Ovary (tissue), 3 donors: ENCODE results near the gene ANK2.

Experiments
- EP300 ChIP-seq: sonication (generic); formaldehyde crosslinking; IDR thresholded peaks from one replicate; pipeline ENCODE4 v1.6.1; 2017; ENCODE audit warnings: antibody characterized with exemption
- POLR2A ChIP-seq: fragments of 450-650 bp; IDR thresholded peaks from one replicate; pipeline ENCODE4 v1.6.1; 2017; ENCODE audit warnings: antibody characterized with exemption, mild to moderate bottlenecking, moderate library complexity
- TF ChIP-seq, protein P1 (sequence below), 3 donors: fragments of 450-650 bp in 2 of 3; fragments of 200-600 bp in 1 of 3; IDR thresholded peaks; one replicate each; pipeline versions ENCODE4 v1.5.1 to v1.8.0; 2016 to 2022; ENCODE audit warnings: antibody characterized with exemption in 3 of 3, mild to moderate bottlenecking in 1 of 3
- donor health status: DM: no; HTN: no; CAD: no.

DNA sequence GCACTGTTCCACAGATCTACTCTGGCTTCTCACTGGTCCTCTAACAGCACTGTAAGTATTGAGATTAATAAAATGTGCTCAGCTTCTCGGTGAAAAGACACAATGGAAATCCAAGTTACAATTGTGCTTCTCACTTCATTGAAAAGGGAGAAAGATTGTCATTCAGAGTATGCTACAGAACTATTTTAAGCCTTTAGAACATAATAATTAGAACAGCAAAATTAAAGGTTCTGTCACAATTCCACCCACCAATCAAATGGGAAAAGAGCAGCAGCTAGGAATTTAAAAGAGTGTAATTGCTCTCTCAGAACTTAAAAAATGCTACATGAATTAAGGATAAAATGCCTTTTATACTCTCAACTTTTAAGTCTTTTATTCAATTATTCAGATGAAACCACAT lies 329.4 kb downstream of the ANK2 start:
- TF ChIP-seq, protein P1, sequence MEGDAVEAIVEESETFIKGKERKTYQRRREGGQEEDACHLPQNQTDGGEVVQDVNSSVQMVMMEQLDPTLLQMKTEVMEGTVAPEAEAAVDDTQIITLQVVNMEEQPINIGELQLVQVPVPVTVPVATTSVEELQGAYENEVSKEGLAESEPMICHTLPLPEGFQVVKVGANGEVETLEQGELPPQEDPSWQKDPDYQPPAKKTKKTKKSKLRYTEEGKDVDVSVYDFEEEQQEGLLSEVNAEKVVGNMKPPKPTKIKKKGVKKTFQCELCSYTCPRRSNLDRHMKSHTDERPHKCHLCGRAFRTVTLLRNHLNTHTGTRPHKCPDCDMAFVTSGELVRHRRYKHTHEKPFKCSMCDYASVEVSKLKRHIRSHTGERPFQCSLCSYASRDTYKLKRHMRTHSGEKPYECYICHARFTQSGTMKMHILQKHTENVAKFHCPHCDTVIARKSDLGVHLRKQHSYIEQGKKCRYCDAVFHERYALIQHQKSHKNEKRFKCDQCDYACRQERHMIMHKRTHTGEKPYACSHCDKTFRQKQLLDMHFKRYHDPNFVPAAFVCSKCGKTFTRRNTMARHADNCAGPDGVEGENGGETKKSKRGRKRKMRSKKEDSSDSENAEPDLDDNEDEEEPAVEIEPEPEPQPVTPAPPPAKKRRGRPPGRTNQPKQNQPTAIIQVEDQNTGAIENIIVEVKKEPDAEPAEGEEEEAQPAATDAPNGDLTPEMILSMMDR (IDR thresholded peaks at IDR 0.05): no peak
- TF ChIP-seq EP300 (no peak), POLR2A (no peak)
